Measurements from ENCODE around the gene PRXL2B.

Gene PRXL2B

GRCh38 chr1:2587071-2587859 is 688 bp downstream of the PRXL2B start:
- peak overlapping the region; percentile 88 for H3K4me2 ChIP-seq (ENCODE audit: low read length)
- TF ChIP-seq EZH2phosphoT487 (IDR thresholded peaks at IDR 0.05; ENCODE audit: borderline replicate concordance, low read length) (no peak), CTCF (IDR thresholded peaks at IDR 0.05; ENCODE audit: low read depth, low read length, poor library complexity, severe bottlenecking) (no peak)
- H3K9me3 ChIP-seq (ENCODE audit: control insufficient read depth, insufficient read depth, low read length) = no peaks in the 10 kb centered on the region
- peak overlapping the region; percentile 88 for H3K4me3 ChIP-seq (ENCODE audit: low read length)
- H4K20me1 ChIP-seq (ENCODE audit: control insufficient read depth, insufficient read depth, low read depth, low read length) = no peaks in the 10 kb centered on the region
- peaks cover 36% of the 10 kb centered on the region for H3K4me1 ChIP-seq (ENCODE audit: control insufficient read depth, low read length)
- no peaks in the 10 kb centered on the region for H3K9me2 ChIP-seq (replicated peaks; ENCODE audit: control insufficient read depth, low read length)
- no peak overlapping the region for H3K27ac ChIP-seq (ENCODE audit: low read depth, low read length)
- H3K79me2 ChIP-seq (ENCODE audit: control insufficient read depth, low read length) = no peaks in the 10 kb centered on the region
- H3K27me3 ChIP-seq (ENCODE audit: control insufficient read depth, low read length) = no peaks in the 10 kb centered on the region
- peaks cover 14% of the 10 kb centered on the region for H3K36me3 ChIP-seq (ENCODE audit: control insufficient read depth, low read length)
- H3F3A ChIP-seq (ENCODE audit: control insufficient read depth, insufficient read depth) = peaks cover 8% of the 10 kb centered on the region

- Histone ChIP-seq H3K4me1 (ENCODE audit: control insufficient read depth, low read length) (peaks cover 32% of the 10 kb centered on the region), H3F3A (ENCODE audit: control insufficient read depth, insufficient read depth) (peaks cover 8% of the 10 kb centered on the region), H3K27me3 (ENCODE audit: control insufficient read depth, low read length) (no peaks in the 10 kb centered on the region), H3K27ac (ENCODE audit: low read depth, low read length) (no peak overlapping the region), H3K9me3 (ENCODE audit: control insufficient read depth, insufficient read depth, low read length) (no peaks in the 10 kb centered on the region), H3K9me2 (replicated peaks; ENCODE audit: control insufficient read depth, low read length) (no peaks in the 10 kb centered on the region), H3K4me2 (ENCODE audit: low read length) (peak overlapping the region; percentile 88), H3K79me2 (ENCODE audit: control insufficient read depth, low read length) (no peaks in the 10 kb centered on the region), H3K4me3 (ENCODE audit: low read length) (peak overlapping the region; percentile 88), H4K20me1 (ENCODE audit: control insufficient read depth, insufficient read depth, low read depth, low read length) (no peaks in the 10 kb centered on the region), H3K36me3 (ENCODE audit: control insufficient read depth, low read length) (peaks cover 14% of the 10 kb centered on the region)
- TF ChIP-seq EZH2phosphoT487 (IDR thresholded peaks at IDR 0.05; ENCODE audit: borderline replicate concordance, low read length) (no peak), CTCF (IDR thresholded peaks at IDR 0.05; ENCODE audit: low read depth, low read length, poor library complexity, severe bottlenecking) (no peak)
Observed at GRCh38 chr1:2587860-2588571, 1.4 kb downstream of the PRXL2B start.

GRCh38 chr1:2588661-2589430 is 2.3 kb downstream of the PRXL2B start:
- Histone ChIP-seq H3K4me2 (ENCODE audit: low read length) (no peak overlapping the region), H4K20me1 (ENCODE audit: control insufficient read depth, insufficient read depth, low read depth, low read length) (no peaks in the 10 kb centered on the region), H3K4me3 (ENCODE audit: low read length) (no peak overlapping the region), H3K9me2 (replicated peaks; ENCODE audit: control insufficient read depth, low read length) (no peaks in the 10 kb centered on the region), H3K27me3 (ENCODE audit: control insufficient read depth, low read length) (no peaks in the 10 kb centered on the region), H3K36me3 (ENCODE audit: control insufficient read depth, low read length) (peaks cover 14% of the 10 kb centered on the region), H3K9me3 (ENCODE audit: control insufficient read depth, insufficient read depth, low read length) (no peaks in the 10 kb centered on the region), H3F3A (ENCODE audit: control insufficient read depth, insufficient read depth) (peaks cover 8% of the 10 kb centered on the region), H3K27ac (ENCODE audit: low read depth, low read length) (no peak overlapping the region), H3K4me1 (ENCODE audit: control insufficient read depth, low read length) (peaks cover 23% of the 10 kb centered on the region), H3K79me2 (ENCODE audit: control insufficient read depth, low read length) (no peaks in the 10 kb centered on the region)
- TF ChIP-seq EZH2phosphoT487 (IDR thresholded peaks at IDR 0.05; ENCODE audit: borderline replicate concordance, low read length) (no peak), CTCF (IDR thresholded peaks at IDR 0.05; ENCODE audit: low read depth, low read length, poor library complexity, severe bottlenecking) (no peak)
